SK-N-SH (cell line): ENCODE results near the gene OR2L5. TPM values are rescaled to one million over a fixed set of nuclear protein-coding genes. Genes with fewer than 3 reads are reported as not detected.

Experiments
- CTCF ChIA-PET: fragments of 300-600, 350-600 bp; formaldehyde crosslinking; extraction: SDS; loops from one replicate; lab custom pipeline; 2021; lab: Yijun Ruan, JAX
- POLR2A ChIA-PET: fragments of 350-600 bp; sonication (Branson Sonifier 250); formaldehyde crosslinking; extraction: SDS; loops from one replicate; lab custom pipeline; 2020; ENCODE audit warnings: antibody characterized with exemption, inconsistent platforms; lab: Yijun Ruan, JAX
- DNase-seq: peaks from one replicate; pipeline ENCODE4 v3.0.0; 2012
- H2AFZ ChIP-seq: fragments of 200-600 bp; sonication (generic); 2 replicates; pipeline ENCODE4 v1.8.1; 2016; ENCODE audit warnings: antibody characterized with exemption, mild to moderate bottlenecking, low read depth
- H3F3A ChIP-seq: fragments of 200-600 bp; sonication (generic); replicated peaks from 2 replicates; pipeline ENCODE3; 2016; ENCODE audit warnings: antibody characterized with exemption, mild to moderate bottlenecking; ENCODE audit not compliant: insufficient read depth
- H3K27ac ChIP-seq, 2 experiments: fragments of 200-500 bp in 1 of 2; fragments of 200-600 bp in 1 of 2; sonication (Bioruptor generic) in 1 of 2; sonication (generic), shearing (Covaris generic) in 1 of 2; 2 replicates each; pipeline versions ENCODE4 v1.5.1 to v1.6.1; 2014 to 2016; ENCODE audit warnings: low read depth in 2 of 2, inconsistent platforms in 1 of 2, low read length in 1 of 2, mild to moderate bottlenecking in 1 of 2, mixed read lengths in 1 of 2
- H3K27me3 ChIP-seq: fragments of 200-600 bp; sonication (generic), shearing (Covaris generic); 2 replicates; pipeline ENCODE4 v1.6.1; 2016; ENCODE audit warnings: mixed run types; ENCODE audit not compliant: insufficient read depth
- H3K36me3 ChIP-seq, 2 experiments: fragments of 200-500 bp in 1 of 2; fragments of 200-600 bp in 1 of 2; sonication (Bioruptor generic) in 1 of 2; sonication (generic) in 1 of 2; replicated peaks in 1 of 2; 2 replicates each; pipeline versions ENCODE3 to v1.5.1; 2014 to 2016; ENCODE audit warnings: low read length in 1 of 2, mild to moderate bottlenecking in 1 of 2; ENCODE audit not compliant: insufficient read depth in 2 of 2, control insufficient read depth in 1 of 2
- H3K4me1 ChIP-seq, 2 experiments: fragments of 200-500 bp in 1 of 2; fragments of 200-600 bp in 1 of 2; sonication (Bioruptor generic) in 1 of 2; sonication (generic), shearing (Covaris generic) in 1 of 2; 2 replicates each; pipeline versions ENCODE4 v1.5.1 to v1.6.1; 2014 to 2016; ENCODE audit warnings: low read depth in 1 of 2, low read length in 1 of 2, mixed run types in 1 of 2; ENCODE audit not compliant: insufficient read depth in 2 of 2, control insufficient read depth in 1 of 2
- H3K4me2 ChIP-seq: fragments of 200-600 bp; sonication (generic), shearing (Covaris generic); 2 replicates; pipeline ENCODE4 v1.6.1; 2017; ENCODE audit warnings: mixed run types
- H3K4me3 ChIP-seq, 2 experiments: fragments of 200-500 bp in 1 of 2; fragments of 200-600 bp in 1 of 2; sonication (Bioruptor generic) in 1 of 2; sonication (generic), shearing (Covaris generic) in 1 of 2; 2 replicates each; pipeline versions ENCODE4 v1.5.1 to v1.8.1; 2014 to 2016; ENCODE audit warnings: low read depth in 2 of 2, inconsistent platforms in 1 of 2, low read length in 1 of 2, mild to moderate bottlenecking in 1 of 2, mixed read lengths in 1 of 2, moderate library complexity in 1 of 2
- H3K79me2 ChIP-seq: fragments of 200-600 bp; sonication (generic); 2 replicates; pipeline ENCODE4 v1.8.1; 2017; ENCODE audit warnings: mild to moderate bottlenecking; ENCODE audit not compliant: insufficient read depth
- H3K9ac ChIP-seq: fragments of 200-600 bp; sonication (generic); 2 replicates; pipeline ENCODE4 v1.6.1; 2017; ENCODE audit warnings: mixed run types
- H3K9me2 ChIP-seq: fragments of 200-600 bp; sonication (generic); 2 replicates; pipeline ENCODE4 v1.6.1; 2017; ENCODE audit warnings: mixed run types
- H3K9me3 ChIP-seq: fragments of 200-600 bp; sonication (generic); 2 replicates; pipeline ENCODE4 v1.6.1; 2017; ENCODE audit warnings: mixed run types, mild to moderate bottlenecking, moderate library complexity
- H4K20me1 ChIP-seq: fragments of 200-600 bp; sonication (generic); 2 replicates; pipeline ENCODE4 v1.6.1; 2017; ENCODE audit warnings: mild to moderate bottlenecking, mixed run types; ENCODE audit not compliant: insufficient read depth
- CHD2 ChIP-seq: fragments of 150-350 bp; IDR thresholded peaks from 2 replicates; pipeline ENCODE4 v1.6.1; 2018; ENCODE audit warnings: low read length; ENCODE audit not compliant: partially characterized antibody
- EP300 ChIP-seq, 2 experiments: IDR thresholded peaks; 2 replicates each; pipeline versions ENCODE4 v1.4.0 to v1.6.1; 2012; ENCODE audit warnings: borderline replicate concordance in 1 of 2, low read depth in 1 of 2, low read length in 1 of 2
- EZH2phosphoT487 ChIP-seq: fragments of 200-600 bp; sonication (generic); IDR thresholded peaks from 2 replicates; pipeline ENCODE4 v1.6.1; 2017; ENCODE audit warnings: low read depth, mixed run types, mild to moderate bottlenecking, antibody characterized with exemption, moderate library complexity, borderline replicate concordance
- GATA2 ChIP-seq: sonication (generic); formaldehyde crosslinking; IDR thresholded peaks from 2 replicates; pipeline ENCODE4 v1.5.0; 2020; ENCODE audit warnings: mild to moderate bottlenecking, missing genetic modification reagents
- JUND ChIP-seq: IDR thresholded peaks from 2 replicates; pipeline ENCODE4 v1.4.0; 2012
- NRF1 ChIP-seq: IDR thresholded peaks from 2 replicates; pipeline ENCODE4 v1.6.1; 2012; ENCODE audit warnings: low read depth, mild to moderate bottlenecking, low read length
- POLR2AphosphoS5 ChIP-seq: IDR thresholded peaks from 2 replicates; pipeline ENCODE4 v1.6.1; 2012; ENCODE audit warnings: low read depth, low read length
- RAD21 ChIP-seq: IDR thresholded peaks from 2 replicates; pipeline ENCODE4 v1.6.1; 2012; ENCODE audit warnings: mild to moderate bottlenecking, low read length
- RCOR1 ChIP-seq: fragments of 150-350 bp; IDR thresholded peaks from 2 replicates; pipeline ENCODE4 v1.6.1; 2017; ENCODE audit warnings: antibody characterized with exemption, low read length
- SMC3 ChIP-seq: IDR thresholded peaks from 2 replicates; pipeline ENCODE4 v1.6.1; 2012; ENCODE audit warnings: low read depth, low read length, improper control_type of control experiment
- TAF1 ChIP-seq: IDR thresholded peaks from 2 replicates; pipeline ENCODE4 v1.6.1; 2012; ENCODE audit warnings: low read depth, mild to moderate bottlenecking, low read length, moderate library complexity, borderline replicate concordance
- TCF12 ChIP-seq: IDR thresholded peaks from 2 replicates; pipeline ENCODE4 v1.4.0; 2012
- TEAD4 ChIP-seq: IDR thresholded peaks from 2 replicates; pipeline ENCODE4 v1.4.0; 2012; ENCODE audit warnings: mild to moderate bottlenecking, borderline replicate concordance; ENCODE audit not compliant: insufficient read depth
- WGBS: methylation state at CpG from one replicate; pipeline ENCODE4 v1.1.6; 2017; ENCODE audit warnings: low lambda C conversion rate; 5-methylcytosine and 5-hydroxymethylcytosine counted together
- polyA plus RNA-seq, 3 experiments: library from polyadenylated mRNA; depleted of rRNA; stranded (reverse); fragments of >200 nt; gene quantifications; 2 replicates each; pipeline ENCODE4 v1.2.3, GENCODE V29; 2012
- TF ChIP-seq, protein P1 (sequence below): IDR thresholded peaks from 2 replicates; pipeline ENCODE4; 2012
- TF ChIP-seq, protein P2 (sequence below): fragments of 150-350 bp; IDR thresholded peaks from 2 replicates; pipeline ENCODE4 v1.6.1; 2016; ENCODE audit warnings: mild to moderate bottlenecking, low read depth, low read length
- TF ChIP-seq, protein P3 (sequence below): fragments of 150-350 bp; IDR thresholded peaks from 2 replicates; pipeline ENCODE4 v1.6.1; 2017; ENCODE audit warnings: antibody characterized with exemption, low read length, low read depth, borderline replicate concordance
- TF ChIP-seq, protein P4 (sequence below): IDR thresholded peaks from 2 replicates; pipeline ENCODE4 v1.4.0; 2012; ENCODE audit warnings: low read depth
- TF ChIP-seq, protein P5 (sequence below): IDR thresholded peaks from 2 replicates; pipeline ENCODE4 v1.4.0; 2012; ENCODE audit warnings: low read depth, borderline replicate concordance

The OR2L5 gene, protein sequence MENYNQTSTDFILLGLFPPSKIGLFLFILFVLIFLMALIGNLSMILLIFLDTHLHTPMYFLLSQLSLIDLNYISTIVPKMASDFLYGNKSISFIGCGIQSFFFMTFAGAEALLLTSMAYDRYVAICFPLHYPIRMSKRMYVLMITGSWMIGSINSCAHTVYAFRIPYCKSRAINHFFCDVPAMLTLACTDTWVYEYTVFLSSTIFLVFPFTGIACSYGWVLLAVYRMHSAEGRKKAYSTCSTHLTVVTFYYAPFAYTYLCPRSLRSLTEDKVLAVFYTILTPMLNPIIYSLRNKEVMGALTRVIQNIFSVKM
- polyA plus RNA-seq (2012; rRNA removed), result not detected in 2 replicates
- polyA plus RNA-seq (2012; cell fraction: cytosol; rRNA removed), result not detected in 2 replicates
- 0.07 TPM in 1 of 2 replicates, not detected in the other for polyA plus RNA-seq (2012; cell fraction: nucleus; rRNA removed)

DNA sequence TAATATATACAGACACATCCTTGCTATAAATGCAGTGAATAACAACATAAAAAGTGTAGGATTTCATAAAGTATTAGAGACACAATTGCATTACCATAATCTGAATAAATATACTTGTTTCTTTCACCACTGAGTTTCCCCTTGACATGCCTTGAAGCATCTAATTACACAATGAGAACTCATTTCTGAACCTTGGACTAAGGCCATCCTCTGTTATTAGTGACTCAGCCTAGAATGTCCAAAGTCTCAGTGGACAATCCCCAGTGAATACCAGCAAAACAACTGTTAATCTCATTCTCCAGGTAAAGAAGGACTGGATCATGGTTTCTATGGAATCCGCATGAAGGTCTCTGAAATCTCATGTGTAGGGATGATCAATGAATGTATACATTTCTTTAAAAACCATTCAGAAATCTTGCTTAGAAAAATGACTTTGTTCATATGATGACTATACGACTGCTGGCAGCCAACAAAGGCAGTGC lies at the start of gene OR2L5:
TSS of gene OR2L5 (plus strand) at position 432 of the 482 bp plus-strand sequence. CDS start 8,288 bp downstream, outside the sequence.
- CTCF ChIA-PET, result no interaction called here
- WGBS, result 4% methylated on average over 2 of the region's 2 CpGs
- H3K9ac ChIP-seq, result no peak within 1 kb of the TSS

DNA sequence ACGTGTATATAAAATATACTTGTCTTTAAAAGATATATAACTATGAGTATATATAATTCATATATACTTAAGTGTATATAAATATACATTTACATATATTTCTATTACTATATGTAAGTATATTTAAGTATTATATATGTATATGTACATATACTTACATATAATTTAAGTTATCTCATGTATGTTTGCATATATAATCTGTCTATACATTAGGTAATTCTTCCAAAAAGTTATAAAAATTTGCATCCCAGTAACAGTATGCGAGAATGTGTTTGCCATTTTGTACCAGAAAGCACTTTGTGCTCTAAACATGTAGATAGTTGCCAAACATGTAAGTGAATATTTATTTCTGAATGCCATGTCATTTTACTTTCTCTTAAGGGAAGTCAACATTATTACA lies 48.5 kb upstream of the OR2L5 start, which contains the start of gene OR2AK2:
TSS of gene OR2AK2 (plus strand) at position 301 of the 400 bp plus-strand sequence. CDS start 144 bp downstream, outside the sequence.
- ChIA-PET POLR2A (no interaction called here), CTCF (no interaction called here)
- no peak within 1 kb of the TSS for H3K4me2 ChIP-seq
- H3K9me2 ChIP-seq, result no peaks in the 10 kb centered on the region
- H3K27ac ChIP-seq, result no peak within 1 kb of the TSS
- no peaks in the 10 kb centered on the region for H3K27me3 ChIP-seq
- no peaks in the 10 kb centered on the region for H3F3A ChIP-seq
- H4K20me1 ChIP-seq, result no peaks in the 10 kb centered on the region
- WGBS, result 3% methylated on average over 2 of the region's 2 CpGs
- no peaks in the 10 kb centered on the region for H3K9me3 ChIP-seq
- no peaks in the 10 kb centered on the region for H3K79me2 ChIP-seq
- no peak within 1 kb of the TSS for H2AFZ ChIP-seq
- no peaks in the 10 kb centered on the region for H3K4me1 ChIP-seq
- H3K9ac ChIP-seq, result no peak within 1 kb of the TSS
- no peak for DNase-seq
- no peaks in the 10 kb centered on the region for H3K36me3 ChIP-seq
- H3K4me3 ChIP-seq, result no peak within 1 kb of the TSS
- TF ChIP-seq, protein P1, sequence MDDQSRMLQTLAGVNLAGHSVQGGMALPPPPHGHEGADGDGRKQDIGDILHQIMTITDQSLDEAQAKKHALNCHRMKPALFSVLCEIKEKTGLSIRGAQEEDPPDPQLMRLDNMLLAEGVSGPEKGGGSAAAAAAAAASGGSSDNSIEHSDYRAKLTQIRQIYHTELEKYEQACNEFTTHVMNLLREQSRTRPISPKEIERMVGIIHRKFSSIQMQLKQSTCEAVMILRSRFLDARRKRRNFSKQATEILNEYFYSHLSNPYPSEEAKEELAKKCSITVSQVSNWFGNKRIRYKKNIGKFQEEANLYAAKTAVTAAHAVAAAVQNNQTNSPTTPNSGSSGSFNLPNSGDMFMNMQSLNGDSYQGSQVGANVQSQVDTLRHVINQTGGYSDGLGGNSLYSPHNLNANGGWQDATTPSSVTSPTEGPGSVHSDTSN, result no peak
- TF ChIP-seq CHD2 (no peak), TAF1 (no peak), RAD21 (no peak), TCF12 (no peak), TEAD4 (no peak)
- TF ChIP-seq, protein P2, sequence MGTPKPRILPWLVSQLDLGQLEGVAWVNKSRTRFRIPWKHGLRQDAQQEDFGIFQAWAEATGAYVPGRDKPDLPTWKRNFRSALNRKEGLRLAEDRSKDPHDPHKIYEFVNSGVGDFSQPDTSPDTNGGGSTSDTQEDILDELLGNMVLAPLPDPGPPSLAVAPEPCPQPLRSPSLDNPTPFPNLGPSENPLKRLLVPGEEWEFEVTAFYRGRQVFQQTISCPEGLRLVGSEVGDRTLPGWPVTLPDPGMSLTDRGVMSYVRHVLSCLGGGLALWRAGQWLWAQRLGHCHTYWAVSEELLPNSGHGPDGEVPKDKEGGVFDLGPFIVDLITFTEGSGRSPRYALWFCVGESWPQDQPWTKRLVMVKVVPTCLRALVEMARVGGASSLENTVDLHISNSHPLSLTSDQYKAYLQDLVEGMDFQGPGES, result no peak

More for the DNA sequence above, at the start of gene OR2L5:
- Histone ChIP-seq H3K4me1 (no peaks in the 10 kb centered on the region), H3K27ac (no peak within 1 kb of the TSS), H3K4me2 (no peak within 1 kb of the TSS), H3K27me3 (no peaks in the 10 kb centered on the region), H3K79me2 (no peaks in the 10 kb centered on the region), H2AFZ (no peak within 1 kb of the TSS), H3K4me3 (no peak within 1 kb of the TSS), H4K20me1 (no peaks in the 10 kb centered on the region), H3K36me3 (no peaks in the 10 kb centered on the region), H3F3A (no peaks in the 10 kb centered on the region), H3K9me3 (0 out of 2 replicates have a peak, but pooled peaks cover 9% of the 10 kb centered on the region), H3K9me2 (no peaks in the 10 kb centered on the region)
- no peak for DNase-seq
- POLR2A ChIA-PET, result no interaction called here
- TF ChIP-seq NRF1 (no peak), POLR2AphosphoS5 (no peak), RCOR1 (no peak), EP300 (IDR thresholded peaks at IDR 0.05; ENCODE audit: borderline replicate concordance in 1 of 2, low read depth in 1 of 2, low read length in 1 of 2) (no peak), CHD2 (no peak), SMC3 (no peak), EZH2phosphoT487 (no peak), GATA2 (CRISPR knock-in tag) (no peak), TCF12 (no peak), JUND (no peak)
- TF ChIP-seq, protein P3, sequence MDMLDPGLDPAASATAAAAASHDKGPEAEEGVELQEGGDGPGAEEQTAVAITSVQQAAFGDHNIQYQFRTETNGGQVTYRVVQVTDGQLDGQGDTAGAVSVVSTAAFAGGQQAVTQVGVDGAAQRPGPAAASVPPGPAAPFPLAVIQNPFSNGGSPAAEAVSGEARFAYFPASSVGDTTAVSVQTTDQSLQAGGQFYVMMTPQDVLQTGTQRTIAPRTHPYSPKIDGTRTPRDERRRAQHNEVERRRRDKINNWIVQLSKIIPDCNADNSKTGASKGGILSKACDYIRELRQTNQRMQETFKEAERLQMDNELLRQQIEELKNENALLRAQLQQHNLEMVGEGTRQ, result no peak
- TF ChIP-seq, protein P4, sequence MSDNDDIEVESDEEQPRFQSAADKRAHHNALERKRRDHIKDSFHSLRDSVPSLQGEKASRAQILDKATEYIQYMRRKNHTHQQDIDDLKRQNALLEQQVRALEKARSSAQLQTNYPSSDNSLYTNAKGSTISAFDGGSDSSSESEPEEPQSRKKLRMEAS, result no peak
- TF ChIP-seq, protein P5, sequence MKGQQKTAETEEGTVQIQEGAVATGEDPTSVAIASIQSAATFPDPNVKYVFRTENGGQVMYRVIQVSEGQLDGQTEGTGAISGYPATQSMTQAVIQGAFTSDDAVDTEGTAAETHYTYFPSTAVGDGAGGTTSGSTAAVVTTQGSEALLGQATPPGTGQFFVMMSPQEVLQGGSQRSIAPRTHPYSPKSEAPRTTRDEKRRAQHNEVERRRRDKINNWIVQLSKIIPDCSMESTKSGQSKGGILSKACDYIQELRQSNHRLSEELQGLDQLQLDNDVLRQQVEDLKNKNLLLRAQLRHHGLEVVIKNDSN, result no peak
